D721Med (cell line): Measurements from ENCODE around the gene CLECL1.
"Not testable (repeated sequence)": the region's sequence is repeated elsewhere in the genome, so short reads cannot be mapped to it uniquely, and the experiment has no call there.

Source experiments
- DNase-seq: peaks from one replicate; pipeline ENCODE4 v3.0.0; 2011; ENCODE audit warnings: low spot score; ENCODE audit not compliant: insufficient read length
- FAIRE-seq: peaks from 2 replicates; lab custom pipeline; 2011; peaks lifted over from hg19 to GRCh38; lab: Jason Lieb, UNC
- TF ChIP-seq, protein P1 (sequence below): IDR thresholded peaks from 2 replicates; pipeline ENCODE4 v1.5.1; 2012; ENCODE audit warnings: mild to moderate bottlenecking, control low read depth; ENCODE audit not compliant: insufficient read depth; ENCODE audit errors: missing control alignments

CLECL1 gene

DNA sequence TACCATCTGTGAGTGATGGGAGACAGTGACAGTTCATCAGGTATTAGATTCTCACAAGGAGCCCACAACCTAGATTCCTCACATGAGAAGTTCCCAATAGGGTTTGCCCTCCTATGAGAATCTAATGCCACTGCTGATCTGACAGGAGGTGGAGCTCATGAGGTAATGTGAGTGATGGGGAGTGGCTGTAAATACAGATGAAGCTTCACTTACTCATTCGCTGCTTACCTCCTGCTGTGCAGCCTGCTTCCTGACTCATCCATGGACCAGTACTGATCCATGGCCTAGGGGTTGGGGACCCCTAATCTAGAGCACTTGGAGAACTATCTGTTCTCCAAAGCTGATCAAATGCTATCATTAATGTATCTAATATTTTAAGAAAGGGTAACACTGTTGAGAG is 45.7 kb downstream of the CLECL1 start:
- FAIRE-seq (no peak), DNase-seq (no peak)

DNA sequence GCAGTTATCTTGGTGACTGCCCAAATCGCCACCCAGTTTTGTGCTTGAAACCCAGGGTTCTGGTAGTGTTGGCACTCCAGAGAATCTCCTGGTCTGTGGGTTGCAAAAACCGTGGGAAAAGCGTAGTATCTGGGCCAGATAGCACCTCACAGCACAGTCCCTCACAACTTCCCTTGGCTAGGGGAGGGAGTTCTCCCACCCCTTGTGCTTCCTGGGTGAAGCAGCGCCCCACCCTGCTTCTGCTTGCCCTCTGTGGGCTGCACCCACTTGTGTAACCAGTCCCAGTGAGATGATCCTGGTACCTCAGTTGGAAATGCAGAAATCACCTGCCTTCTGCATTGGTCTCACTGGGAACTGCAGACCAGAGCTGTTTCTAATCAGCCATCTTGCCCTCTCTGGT is 47.0 kb downstream of the CLECL1 start:
- FAIRE-seq (no peak), DNase-seq (no peak)
- TF ChIP-seq, protein P1, sequence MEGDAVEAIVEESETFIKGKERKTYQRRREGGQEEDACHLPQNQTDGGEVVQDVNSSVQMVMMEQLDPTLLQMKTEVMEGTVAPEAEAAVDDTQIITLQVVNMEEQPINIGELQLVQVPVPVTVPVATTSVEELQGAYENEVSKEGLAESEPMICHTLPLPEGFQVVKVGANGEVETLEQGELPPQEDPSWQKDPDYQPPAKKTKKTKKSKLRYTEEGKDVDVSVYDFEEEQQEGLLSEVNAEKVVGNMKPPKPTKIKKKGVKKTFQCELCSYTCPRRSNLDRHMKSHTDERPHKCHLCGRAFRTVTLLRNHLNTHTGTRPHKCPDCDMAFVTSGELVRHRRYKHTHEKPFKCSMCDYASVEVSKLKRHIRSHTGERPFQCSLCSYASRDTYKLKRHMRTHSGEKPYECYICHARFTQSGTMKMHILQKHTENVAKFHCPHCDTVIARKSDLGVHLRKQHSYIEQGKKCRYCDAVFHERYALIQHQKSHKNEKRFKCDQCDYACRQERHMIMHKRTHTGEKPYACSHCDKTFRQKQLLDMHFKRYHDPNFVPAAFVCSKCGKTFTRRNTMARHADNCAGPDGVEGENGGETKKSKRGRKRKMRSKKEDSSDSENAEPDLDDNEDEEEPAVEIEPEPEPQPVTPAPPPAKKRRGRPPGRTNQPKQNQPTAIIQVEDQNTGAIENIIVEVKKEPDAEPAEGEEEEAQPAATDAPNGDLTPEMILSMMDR: no peak

More for the DNA sequence above, 45.7 kb downstream of the CLECL1 start:
- TF ChIP-seq, protein P1: no peak

DNA sequence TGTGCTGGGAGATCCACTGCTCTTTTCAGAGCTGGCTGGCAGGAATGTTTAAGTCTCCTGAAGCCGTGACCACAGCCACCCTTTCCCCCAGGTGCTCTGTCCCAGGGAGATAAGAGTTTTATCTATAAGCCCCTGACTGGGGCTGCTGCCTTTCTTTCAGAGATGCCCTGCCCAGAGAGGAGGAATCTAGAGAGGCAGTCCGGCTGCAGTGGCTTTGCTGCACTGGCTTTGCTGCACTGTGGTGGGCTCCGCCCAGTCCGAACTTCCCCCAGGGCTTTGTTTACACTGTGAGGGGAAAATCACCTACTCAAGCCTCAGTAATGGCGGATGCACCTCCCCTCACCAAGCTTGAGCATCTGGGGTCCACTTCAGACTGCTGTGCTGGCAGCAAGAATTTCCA is 47.5 kb downstream of the CLECL1 start:
- DNase-seq, FAIRE-seq: not testable (repeated sequence)

DNA sequence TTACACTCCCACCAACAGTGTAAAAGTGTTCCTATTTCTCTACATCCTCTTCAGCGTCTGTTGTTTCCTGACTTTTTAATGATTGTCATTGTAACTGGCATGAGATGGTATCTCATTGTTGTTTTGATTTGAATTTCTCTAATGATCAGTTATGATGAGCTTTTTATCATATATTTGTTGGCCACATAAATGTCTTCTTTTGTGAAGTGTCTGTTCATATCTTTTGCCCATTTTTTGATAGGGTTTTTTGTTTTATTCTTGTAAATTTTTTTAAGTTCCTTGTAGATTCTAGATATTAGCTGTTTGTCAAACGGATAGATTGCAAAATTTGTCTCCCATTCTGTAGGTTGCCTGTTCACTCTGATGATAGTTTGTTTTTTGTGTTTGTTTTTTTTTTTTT is 49.9 kb downstream of the CLECL1 start:
- not testable (repeated sequence) for DNase-seq, FAIRE-seq

DNA sequence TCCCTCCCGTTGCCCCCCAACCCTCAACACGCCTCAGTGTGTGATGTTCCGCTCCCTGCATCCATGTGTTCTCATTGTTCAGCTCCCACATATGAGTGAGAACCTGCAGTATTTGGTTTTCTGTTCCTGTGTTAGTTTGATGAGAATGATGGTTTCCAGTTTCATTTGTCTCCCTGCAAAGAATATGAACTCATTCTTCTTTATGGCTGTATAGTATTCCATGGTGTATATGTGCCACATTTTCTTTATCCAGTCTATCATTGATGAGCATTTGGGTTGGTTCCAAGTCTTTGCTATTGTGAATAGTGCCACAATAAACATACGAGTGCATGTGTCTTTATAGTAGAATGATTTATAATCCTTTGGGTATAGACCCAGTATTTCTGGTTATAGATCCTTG is 50.4 kb downstream of the CLECL1 start:
- not testable (repeated sequence) for DNase-seq, FAIRE-seq

DNA sequence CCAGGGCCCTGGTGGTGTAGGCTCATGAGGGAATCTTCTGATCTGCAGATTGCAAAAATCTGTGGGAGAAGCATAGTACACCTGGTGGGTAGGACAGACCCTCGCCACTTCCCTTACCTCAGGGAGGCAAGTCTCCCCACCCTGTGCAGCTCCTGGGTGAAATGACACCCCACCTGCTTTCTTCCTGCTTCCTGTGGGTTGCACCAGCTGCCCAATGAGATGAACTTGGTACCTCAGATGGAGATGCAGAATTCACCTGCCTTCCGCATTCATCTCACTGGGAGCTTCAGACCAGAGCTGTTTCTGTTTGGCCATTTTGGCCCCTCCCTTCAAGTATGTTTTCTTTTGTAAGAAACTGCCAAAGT is 58.7 kb downstream of the CLECL1 start:
- TF ChIP-seq, protein P1: no peak
- no peak for DNase-seq
- no peak for FAIRE-seq

DNA sequence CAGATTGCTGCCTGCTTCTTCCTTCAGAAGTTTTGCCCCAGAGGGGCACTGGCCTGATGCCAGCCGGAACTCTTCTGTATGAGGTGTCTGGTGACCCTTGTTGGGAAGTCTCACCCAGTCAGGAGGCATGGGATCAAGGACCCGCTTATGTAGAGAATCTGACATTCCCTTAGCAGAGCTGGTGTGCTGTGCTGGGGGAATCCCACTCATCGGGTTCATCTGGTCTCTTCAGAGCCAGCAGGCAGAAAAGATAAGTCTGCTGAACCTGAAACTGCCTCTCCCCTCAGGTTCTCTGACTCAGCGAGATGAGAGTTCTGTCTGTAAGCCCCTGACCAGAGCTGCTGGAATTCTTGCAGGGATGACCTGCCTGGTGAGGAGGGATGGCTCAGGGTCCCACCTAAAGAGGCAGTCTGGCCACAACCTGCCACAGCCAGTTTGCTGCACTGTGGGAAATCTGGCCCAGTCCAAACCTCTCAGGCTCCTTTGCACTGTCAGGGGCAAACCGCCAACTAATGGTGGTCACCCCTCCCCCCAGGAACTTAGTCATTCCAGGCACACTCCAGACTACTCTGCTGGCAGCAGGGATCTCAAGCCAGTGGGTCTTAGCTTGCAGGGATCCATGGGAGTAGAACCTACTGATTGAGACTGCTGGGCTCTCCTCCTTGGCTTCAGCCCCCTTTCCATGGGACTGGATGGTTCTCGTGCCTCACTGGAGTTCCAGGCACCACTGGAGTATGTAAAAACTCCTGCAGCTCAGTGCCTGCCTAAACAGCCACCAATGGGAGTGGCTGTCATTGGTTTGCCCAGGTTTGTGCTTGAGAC is 59.3 kb downstream of the CLECL1 start:
- TF ChIP-seq, protein P1: no peak
- FAIRE-seq (no peak), DNase-seq (no peak)
